ENCODE measurements around the gene LTBP3. TPM values are rescaled to one million over a fixed set of nuclear protein-coding genes. Genes with fewer than 3 reads are reported as not detected.

Gene LTBP3
- polyA plus RNA-seq, 4 donors = 6.5 to 77.6 (median 21.3) TPM

GRCh38 chr11:65554842-65555430 lies 3.2 kb downstream of the LTBP3 start:
- Histone ChIP-seq H3K27ac (ENCODE audit: low read depth in 1 of 3, low read length in 2 of 3) (peak overlapping the region in 1 of 3 donors; percentile 56), H3K4me3 (ENCODE audit: low read depth in 1 of 3, low read length in 3 of 3) (no peak overlapping the region), H3K9me3 (ENCODE audit: control insufficient read depth in 2 of 2, insufficient read depth in 1 of 2, low read depth in 1 of 2, low read length in 1 of 2) (no peaks in the 10 kb centered on the region), H3K36me3 (ENCODE audit: control insufficient read depth in 3 of 3, insufficient read depth in 2 of 3, low read depth in 1 of 3, low read length in 3 of 3) (peaks cover 0 to 34% (median 0%) of the 10 kb centered on the region in 3 donors), H3K27me3 (ENCODE audit: control insufficient read depth in 3 of 3, insufficient read depth in 3 of 3, low read length in 3 of 3) (no peaks in the 10 kb centered on the region), H3K4me1 (ENCODE audit: control insufficient read depth in 3 of 3, insufficient read depth in 2 of 3, low read depth in 1 of 3, low read length in 2 of 3) (peaks cover 0 to 74% (median 0%) of the 10 kb centered on the region in 3 donors)
- 76 to 86% (median 84%) methylated on average over 4 of the region's 4 CpGs for WGBS, 3 donors
- DNase-seq (no peak), FAIRE-seq (no peak)

GRCh38 chr11:65554057-65554818 lies 3.9 kb downstream of the LTBP3 start:
- Histone ChIP-seq H3K4me3 (ENCODE audit: low read depth in 1 of 3, low read length in 3 of 3) (no peak overlapping the region), H3K9me3 (ENCODE audit: control insufficient read depth in 2 of 2, insufficient read depth in 1 of 2, low read depth in 1 of 2, low read length in 1 of 2) (no peaks in the 10 kb centered on the region), H3K27ac (ENCODE audit: low read depth in 1 of 3, low read length in 2 of 3) (no peak overlapping the region), H3K4me1 (ENCODE audit: control insufficient read depth in 3 of 3, insufficient read depth in 2 of 3, low read depth in 1 of 3, low read length in 2 of 3) (peaks cover 0 to 67% (median 0%) of the 10 kb centered on the region in 3 donors), H3K27me3 (ENCODE audit: control insufficient read depth in 3 of 3, insufficient read depth in 3 of 3, low read length in 3 of 3) (no peaks in the 10 kb centered on the region), H3K36me3 (ENCODE audit: control insufficient read depth in 3 of 3, insufficient read depth in 2 of 3, low read depth in 1 of 3, low read length in 3 of 3) (peaks cover 0 to 36% (median 0%) of the 10 kb centered on the region in 3 donors)
- DNase-seq (no peak), FAIRE-seq (no peak)
- WGBS, 3 donors = 83 to 92% (median 85%) methylated on average over 22 to 27 of the region's 27 CpGs

GRCh38 chr11:65553301-65554001 lies 4.7 kb downstream of the LTBP3 start:
- no peak overlapping the region for H3K4me3 ChIP-seq (ENCODE audit: low read depth in 1 of 3, low read length in 3 of 3)
- peaks cover 0 to 60% (median 0%) of the 10 kb centered on the region in 3 donors for H3K4me1 ChIP-seq (ENCODE audit: control insufficient read depth in 3 of 3, insufficient read depth in 2 of 3, low read depth in 1 of 3, low read length in 2 of 3)
- 58 to 68% (median 60%) methylated on average over 23 to 37 of the region's 37 CpGs for WGBS, 3 donors
- H3K36me3 ChIP-seq (ENCODE audit: control insufficient read depth in 3 of 3, insufficient read depth in 2 of 3, low read depth in 1 of 3, low read length in 3 of 3) = peaks cover 0 to 42% (median 0%) of the 10 kb centered on the region in 3 donors
- FAIRE-seq (no peak), DNase-seq (peak in 1 of 2 donors; percentile 39)
- H3K9me3 ChIP-seq (ENCODE audit: control insufficient read depth in 2 of 2, insufficient read depth in 1 of 2, low read depth in 1 of 2, low read length in 1 of 2) = no peaks in the 10 kb centered on the region
- H3K27me3 ChIP-seq (ENCODE audit: control insufficient read depth in 3 of 3, insufficient read depth in 3 of 3, low read length in 3 of 3) = no peaks in the 10 kb centered on the region
- H3K27ac ChIP-seq (ENCODE audit: low read depth in 1 of 3, low read length in 2 of 3) = peak overlapping the region in 1 of 3 donors; percentile 23

- Histone ChIP-seq H3K4me1 (ENCODE audit: control insufficient read depth in 3 of 3, insufficient read depth in 2 of 3, low read depth in 1 of 3, low read length in 2 of 3) (peaks cover 0 to 59% (median 0%) of the 10 kb centered on the region in 3 donors), H3K27me3 (ENCODE audit: control insufficient read depth in 3 of 3, insufficient read depth in 3 of 3, low read length in 3 of 3) (no peaks in the 10 kb centered on the region), H3K4me3 (ENCODE audit: low read depth in 1 of 3, low read length in 3 of 3) (no peak overlapping the region), H3K27ac (ENCODE audit: low read depth in 1 of 3, low read length in 2 of 3) (peak overlapping the region in 1 of 3 donors; percentile 9), H3K9me3 (ENCODE audit: control insufficient read depth in 2 of 2, insufficient read depth in 1 of 2, low read depth in 1 of 2, low read length in 1 of 2) (no peaks in the 10 kb centered on the region), H3K36me3 (ENCODE audit: control insufficient read depth in 3 of 3, insufficient read depth in 2 of 3, low read depth in 1 of 3, low read length in 3 of 3) (peaks cover 0 to 52% (median under 1%) of the 10 kb centered on the region in 3 donors)
- DNase-seq = peak; percentile 53 to 63
- no peak for FAIRE-seq
- 36 to 68% (median 51%) methylated on average over 9 of the region's 9 CpGs for WGBS, 3 donors
Observed at GRCh38 chr11:65552388-65552951, 5.7 kb downstream of the LTBP3 start.

GRCh38 chr11:65551572-65552387 lies 6.4 kb downstream of the LTBP3 start:
- H3K4me1 ChIP-seq (ENCODE audit: control insufficient read depth in 3 of 3, insufficient read depth in 2 of 3, low read depth in 1 of 3, low read length in 2 of 3) = peaks cover 0 to 54% (median 0%) of the 10 kb centered on the region in 3 donors

GRCh38 chr11:65549096-65549495 lies 9.1 kb downstream of the LTBP3 start:
- Histone ChIP-seq H3K4me3 (ENCODE audit: low read depth in 1 of 3, low read length in 3 of 3) (no peak overlapping the region), H3K27ac (ENCODE audit: low read depth in 1 of 3, low read length in 2 of 3) (no peak overlapping the region), H3K36me3 (ENCODE audit: control insufficient read depth in 3 of 3, insufficient read depth in 2 of 3, low read depth in 1 of 3, low read length in 3 of 3) (peaks cover 0 to 61% (median 4%) of the 10 kb centered on the region in 3 donors), H3K9me3 (ENCODE audit: control insufficient read depth in 2 of 2, insufficient read depth in 1 of 2, low read depth in 1 of 2, low read length in 1 of 2) (no peaks in the 10 kb centered on the region), H3K27me3 (ENCODE audit: control insufficient read depth in 3 of 3, insufficient read depth in 3 of 3, low read length in 3 of 3) (no peaks in the 10 kb centered on the region), H3K4me1 (ENCODE audit: control insufficient read depth in 3 of 3, insufficient read depth in 2 of 3, low read depth in 1 of 3, low read length in 2 of 3) (peaks cover 0 to 41% (median 0%) of the 10 kb centered on the region in 3 donors)
- WGBS, 3 donors = 74 to 90% (median 89%) methylated on average over 3 of the region's 3 CpGs
- FAIRE-seq = no peak
- no peak for DNase-seq

More at GRCh38 chr11:65551572-65552387, 6.4 kb downstream of the LTBP3 start:
- Histone ChIP-seq H3K4me3 (ENCODE audit: low read depth in 1 of 3, low read length in 3 of 3) (peak overlapping the region in 1 of 3 donors; percentile 6), H3K27me3 (ENCODE audit: control insufficient read depth in 3 of 3, insufficient read depth in 3 of 3, low read length in 3 of 3) (no peaks in the 10 kb centered on the region), H3K36me3 (ENCODE audit: control insufficient read depth in 3 of 3, insufficient read depth in 2 of 3, low read depth in 1 of 3, low read length in 3 of 3) (peaks cover 0 to 57% (median 2%) of the 10 kb centered on the region in 3 donors), H3K27ac (ENCODE audit: low read depth in 1 of 3, low read length in 2 of 3) (peak overlapping the region; percentile 29 to 93 (median 76)), H3K9me3 (ENCODE audit: control insufficient read depth in 2 of 2, insufficient read depth in 1 of 2, low read depth in 1 of 2, low read length in 1 of 2) (no peaks in the 10 kb centered on the region)
- WGBS, 3 donors = 7 to 38% (median 31%) methylated on average over 17 of the region's 17 CpGs
- DNase-seq = peak; percentile 89 to 92
- no peak for FAIRE-seq

GRCh38 chr11:65548395-65548794 lies 9.8 kb downstream of the LTBP3 start:
- peaks cover 0 to 66% (median 4%) of the 10 kb centered on the region in 3 donors for H3K36me3 ChIP-seq (ENCODE audit: control insufficient read depth in 3 of 3, insufficient read depth in 2 of 3, low read depth in 1 of 3, low read length in 3 of 3)
- peaks cover 0 to 36% (median 0%) of the 10 kb centered on the region in 3 donors for H3K4me1 ChIP-seq (ENCODE audit: control insufficient read depth in 3 of 3, insufficient read depth in 2 of 3, low read depth in 1 of 3, low read length in 2 of 3)
- WGBS, 3 donors = 84 to 90% (median 90%) methylated on average over 3 of the region's 3 CpGs
- no peaks in the 10 kb centered on the region for H3K27me3 ChIP-seq (ENCODE audit: control insufficient read depth in 3 of 3, insufficient read depth in 3 of 3, low read length in 3 of 3)
- no peaks in the 10 kb centered on the region for H3K9me3 ChIP-seq (ENCODE audit: control insufficient read depth in 2 of 2, insufficient read depth in 1 of 2, low read depth in 1 of 2, low read length in 1 of 2)
- no peak overlapping the region for H3K4me3 ChIP-seq (ENCODE audit: low read depth in 1 of 3, low read length in 3 of 3)
- no peak for FAIRE-seq
- DNase-seq = no peak
- H3K27ac ChIP-seq (ENCODE audit: low read depth in 1 of 3, low read length in 2 of 3) = no peak overlapping the region

Measured in small intestine (tissue), 7 donors.